ENCODE measurements around the gene LARGE1.

GRCh38 chr22:33688903-33689302, 231.4 kb downstream of the LARGE1 start:
- no peak for TF ChIP-seq POLR2A (IDR thresholded peaks at IDR 0.05)
- no peak for TF ChIP-seq CTCF (IDR thresholded peaks at IDR 0.05)
